B cell (primary cell): ENCODE data around the gene TSPAN18.

Experiments
- CTCF ChIP-seq: fragments of 200-600 bp; IDR thresholded peaks from one replicate; pipeline ENCODE4 v1.8.0; 2022; ENCODE audit warnings: antibody characterized with exemption, mild to moderate bottlenecking
- EZH2 ChIP-seq: IDR thresholded peaks from 2 replicates; pipeline ENCODE4 v1.6.1; 2012; ENCODE audit warnings: borderline replicate concordance, low read depth, mild to moderate bottlenecking, moderate library complexity, low read length; ENCODE audit not compliant: insufficient read depth, poor library complexity, severe bottlenecking

GRCh38 chr11:44788536-44789261, 61.9 kb downstream of the TSPAN18 start:
- no peak for TF ChIP-seq CTCF
- no peak for TF ChIP-seq EZH2
